Memory B cell (primary cell): ENCODE measurements around the gene RNFT2.

Source experiments
- ATAC-seq: fragments of 150-1000 bp; cut with Tn5 transposase; 2 replicates; pipeline ENCODE4 v1.10.0; 2021; ENCODE audit warnings: low read depth, mild to moderate bottlenecking, moderate library complexity
- DNase-seq, 2 donors: peaks; one replicate each; pipeline ENCODE4 v3.0.0; 2022; ENCODE audit warnings: low spot score in 2 of 2
- H3K27ac Mint-ChIP-seq: one replicate; pipeline ENCODE4 v1.8.0; 2022; ENCODE audit warnings: mild to moderate bottlenecking, moderate library complexity, mixed read lengths
- H3K27me3 Mint-ChIP-seq: one replicate; pipeline ENCODE4 v1.8.0; 2022; ENCODE audit warnings: mixed read lengths
- H3K36me3 Mint-ChIP-seq: one replicate; pipeline ENCODE4 v1.8.0; 2022; ENCODE audit warnings: mild to moderate bottlenecking, mixed read lengths
- H3K4me1 Mint-ChIP-seq: one replicate; pipeline ENCODE4 v1.8.0; 2022; ENCODE audit warnings: mixed read lengths
- H3K4me3 Mint-ChIP-seq: one replicate; pipeline ENCODE4 v1.8.0; 2022; ENCODE audit warnings: mild to moderate bottlenecking, moderate library complexity, mixed read lengths
- H3K9me3 Mint-ChIP-seq: one replicate; pipeline ENCODE4 v1.8.0; 2022; ENCODE audit warnings: mixed read lengths

RNFT2 gene

GRCh38 chr12:116884871-116885270, 146.8 kb downstream of the RNFT2 start:
- H3K27ac Mint-ChIP-seq, result peak overlapping the region; percentile 31
- peaks cover 8% of the 10 kb centered on the region for H3K27me3 Mint-ChIP-seq
- no peak overlapping the region for H3K4me3 Mint-ChIP-seq

GRCh38 chr12:116885491-116885890, 147.4 kb downstream of the RNFT2 start:
- peaks cover 4% of the 10 kb centered on the region for H3K27me3 Mint-ChIP-seq

More at GRCh38 chr12:116884871-116885270, 146.8 kb downstream of the RNFT2 start:
- Mint-ChIP-seq H3K4me1 (peaks cover 20% of the 10 kb centered on the region), H3K36me3 (no peaks in the 10 kb centered on the region), H3K9me3 (no peaks in the 10 kb centered on the region)
- ATAC-seq, result no peak
- no peak for DNase-seq

GRCh38 chr12:116887244-116887643, 149.1 kb downstream of the RNFT2 start:
- peaks cover 6% of the 10 kb centered on the region for H3K4me1 Mint-ChIP-seq
- DNase-seq, result no peak
- ATAC-seq, result no peak
- H3K27ac Mint-ChIP-seq, result no peak overlapping the region
- no peak overlapping the region for H3K4me3 Mint-ChIP-seq
- H3K36me3 Mint-ChIP-seq, result no peaks in the 10 kb centered on the region
- H3K9me3 Mint-ChIP-seq, result no peaks in the 10 kb centered on the region
- peaks cover 2% of the 10 kb centered on the region for H3K27me3 Mint-ChIP-seq

More at GRCh38 chr12:116885491-116885890, 147.4 kb downstream of the RNFT2 start:
- Mint-ChIP-seq H3K4me3 (no peak overlapping the region), H3K4me1 (peaks cover 14% of the 10 kb centered on the region), H3K9me3 (no peaks in the 10 kb centered on the region), H3K27ac (no peak overlapping the region), H3K36me3 (no peaks in the 10 kb centered on the region)
- no peak for DNase-seq
- peak; percentile 50 for ATAC-seq

- no peaks in the 10 kb centered on the region for H3K9me3 Mint-ChIP-seq
- no peaks in the 10 kb centered on the region for H3K4me1 Mint-ChIP-seq
- ATAC-seq, result no peak
- H3K4me3 Mint-ChIP-seq, result no peak overlapping the region
- no peaks in the 10 kb centered on the region for H3K36me3 Mint-ChIP-seq
- DNase-seq, result no peak
- H3K27ac Mint-ChIP-seq, result no peak overlapping the region
- peaks cover 2% of the 10 kb centered on the region for H3K27me3 Mint-ChIP-seq
These were observed 149.8 kb downstream of the RNFT2 start for GRCh38 chr12:116887897-116888296.

GRCh38 chr12:116890330-116890729, 152.2 kb downstream of the RNFT2 start:
- peaks cover 2% of the 10 kb centered on the region for H3K27me3 Mint-ChIP-seq
- no peak overlapping the region for H3K27ac Mint-ChIP-seq
- no peaks in the 10 kb centered on the region for H3K36me3 Mint-ChIP-seq
- H3K9me3 Mint-ChIP-seq, result no peaks in the 10 kb centered on the region
- ATAC-seq (no peak), DNase-seq (no peak)
- H3K4me3 Mint-ChIP-seq, result no peak overlapping the region
- H3K4me1 Mint-ChIP-seq, result no peaks in the 10 kb centered on the region

GRCh38 chr12:116891019-116891418, 152.9 kb downstream of the RNFT2 start:
- H3K27me3 Mint-ChIP-seq, result peaks cover 2% of the 10 kb centered on the region

GRCh38 chr12:116892349-116893140, 154.4 kb downstream of the RNFT2 start:
- Mint-ChIP-seq H3K4me3 (no peak overlapping the region), H3K4me1 (no peaks in the 10 kb centered on the region), H3K36me3 (no peaks in the 10 kb centered on the region), H3K27me3 (no peaks in the 10 kb centered on the region), H3K9me3 (no peaks in the 10 kb centered on the region), H3K27ac (no peak overlapping the region)
- ATAC-seq, result no peak
- no peak for DNase-seq

More at GRCh38 chr12:116891019-116891418, 152.9 kb downstream of the RNFT2 start:
- no peaks in the 10 kb centered on the region for H3K9me3 Mint-ChIP-seq
- DNase-seq, result no peak
- ATAC-seq, result no peak
- no peak overlapping the region for H3K4me3 Mint-ChIP-seq
- no peak overlapping the region for H3K27ac Mint-ChIP-seq
- H3K4me1 Mint-ChIP-seq, result no peaks in the 10 kb centered on the region
- no peaks in the 10 kb centered on the region for H3K36me3 Mint-ChIP-seq

- H3K4me1 Mint-ChIP-seq, result no peaks in the 10 kb centered on the region
- no peak for ATAC-seq
- H3K27me3 Mint-ChIP-seq, result peaks cover 9% of the 10 kb centered on the region
- no peaks in the 10 kb centered on the region for H3K9me3 Mint-ChIP-seq
- H3K4me3 Mint-ChIP-seq, result no peak overlapping the region
- DNase-seq, result no peak
- H3K36me3 Mint-ChIP-seq, result no peaks in the 10 kb centered on the region
- no peak overlapping the region for H3K27ac Mint-ChIP-seq
These were observed 156.8 kb downstream of the RNFT2 start for GRCh38 chr12:116894913-116895312.

GRCh38 chr12:116896411-116896924, 158.4 kb downstream of the RNFT2 start:
- Mint-ChIP-seq H3K27ac (no peak overlapping the region), H3K36me3 (no peaks in the 10 kb centered on the region), H3K4me3 (no peak overlapping the region), H3K4me1 (no peaks in the 10 kb centered on the region), H3K27me3 (peaks cover 12% of the 10 kb centered on the region), H3K9me3 (no peaks in the 10 kb centered on the region)
- ATAC-seq, result no peak
- no peak for DNase-seq

- DNase-seq (no peak), ATAC-seq (no peak)
- Mint-ChIP-seq H3K4me3 (no peak overlapping the region), H3K9me3 (no peaks in the 10 kb centered on the region), H3K27ac (no peak overlapping the region), H3K27me3 (peaks cover 14% of the 10 kb centered on the region), H3K36me3 (no peaks in the 10 kb centered on the region), H3K4me1 (no peaks in the 10 kb centered on the region)
These were observed 159.4 kb downstream of the RNFT2 start for GRCh38 chr12:116897476-116897875.

- Mint-ChIP-seq H3K27ac (no peak overlapping the region), H3K27me3 (peaks cover 16% of the 10 kb centered on the region), H3K9me3 (no peaks in the 10 kb centered on the region), H3K4me3 (no peak overlapping the region), H3K4me1 (no peaks in the 10 kb centered on the region), H3K36me3 (no peaks in the 10 kb centered on the region)
- DNase-seq (no peak), ATAC-seq (peak; percentile 31)
These were observed 160.6 kb downstream of the RNFT2 start for GRCh38 chr12:116898669-116899068.

GRCh38 chr12:116901612-116902011, 163.5 kb downstream of the RNFT2 start:
- no peaks in the 10 kb centered on the region for H3K4me1 Mint-ChIP-seq
- no peaks in the 10 kb centered on the region for H3K36me3 Mint-ChIP-seq
- no peak overlapping the region for H3K27ac Mint-ChIP-seq
- peaks cover 20% of the 10 kb centered on the region for H3K27me3 Mint-ChIP-seq
- ATAC-seq (no peak), DNase-seq (no peak)
- no peaks in the 10 kb centered on the region for H3K9me3 Mint-ChIP-seq
- H3K4me3 Mint-ChIP-seq, result no peak overlapping the region
